PC-9 (cell line): ENCODE measurements around the gene NR4A1. TPM values are rescaled to one million over a fixed set of nuclear protein-coding genes. Genes with fewer than 3 reads are reported as not detected.

Experiments
- BruUV-seq: library from RNA; stranded (reverse); fragments of 400-500 nt; replicated peaks from 2 replicates; lab custom pipeline; 2021; lab: Mats Ljungman, UMichigan
- CTCF ChIA-PET: fragments of 300-600 bp; sonication (Branson Sonifier 250); formaldehyde crosslinking; loops from one replicate; lab custom pipeline; 2022; ENCODE audit warnings: antibody characterized with exemption; lab: Charles Lee
- POLR2A ChIA-PET: fragments of 300-600 bp; sonication (Branson Sonifier 250); formaldehyde crosslinking; loops from one replicate; lab custom pipeline; 2022; ENCODE audit warnings: antibody characterized with exemption; ENCODE audit not compliant: unreplicated experiment; lab: Charles Lee
- DNase-seq, 2 experiments: peaks; one replicate each; pipeline versions ENCODE4 v3.0.0 to v3.0.0-alpha.2; 2015 to 2022; ENCODE audit warnings: mixed read lengths in 1 of 2
- H2AFZ ChIP-seq: fragments of 200-600 bp; sonication (generic); 2 replicates; pipeline ENCODE4 v1.8.1; 2017; ENCODE audit warnings: antibody characterized with exemption
- H3F3A ChIP-seq: fragments of 200-600 bp; sonication (generic); 2 replicates; pipeline ENCODE4 v1.8.1; 2017; ENCODE audit warnings: antibody characterized with exemption, mild to moderate bottlenecking, low read depth; ENCODE audit not compliant: insufficient read depth
- H3K27ac ChIP-seq: fragments of 200-600 bp; sonication (generic); 2 replicates; pipeline ENCODE4 v1.6.1; 2016; ENCODE audit warnings: mixed run types
- H3K27me3 ChIP-seq: fragments of 200-600 bp; sonication (generic); 2 replicates; pipeline ENCODE4 v1.6.1; 2016; ENCODE audit warnings: low read depth, mixed run types; ENCODE audit not compliant: insufficient read depth
- H3K36me3 ChIP-seq: fragments of 200-600 bp; sonication (generic); 2 replicates; pipeline ENCODE4 v1.6.1; 2016; ENCODE audit warnings: low read depth, mixed run types
- H3K4me1 ChIP-seq: fragments of 200-600 bp; sonication (generic); replicated peaks from 2 replicates; pipeline ENCODE4 v1.6.1; 2016; ENCODE audit warnings: mixed run types; ENCODE audit not compliant: insufficient read depth
- H3K4me2 ChIP-seq: fragments of 200-600 bp; sonication (generic); 2 replicates; pipeline ENCODE4 v1.6.1; 2017; ENCODE audit warnings: mixed run types
- H3K4me3 ChIP-seq: fragments of 200-600 bp; sonication (generic); 2 replicates; pipeline ENCODE4 v1.6.1; 2016; ENCODE audit warnings: mixed run types
- H3K79me2 ChIP-seq: fragments of 200-600 bp; sonication (generic); 2 replicates; pipeline ENCODE4 v1.6.1; 2017; ENCODE audit warnings: low read depth, mixed run types
- H3K9me2 ChIP-seq: fragments of 200-600 bp; sonication (generic); 2 replicates; pipeline ENCODE4 v1.8.1; 2017; ENCODE audit warnings: mild to moderate bottlenecking; ENCODE audit not compliant: insufficient read depth
- H3K9me3 ChIP-seq: fragments of 200-600 bp; sonication (generic); 2 replicates; pipeline ENCODE4 v1.8.1; 2016; ENCODE audit warnings: low read depth; ENCODE audit not compliant: insufficient read depth
- H4K20me1 ChIP-seq: fragments of 200-600 bp; sonication (generic); 2 replicates; pipeline ENCODE4 v1.8.1; 2017; ENCODE audit not compliant: insufficient read depth
- EZH2 ChIP-seq: fragments of 200-600 bp; sonication (generic); IDR thresholded peaks from 2 replicates; pipeline ENCODE4 v1.8.0; 2017; ENCODE audit warnings: antibody characterized with exemption, low read depth
- intact Hi-C: fragments of 100-400 bp; cut with micrococcal nuclease; formaldehyde crosslinking; loops from one replicate; pipeline ENCODE4 v1.10.0; 2022; ENCODE audit not compliant: unreplicated experiment
- total RNA-seq: library from RNA; stranded (reverse); gene quantifications from 2 replicates; pipeline ENCODE4 v1.2.3, GENCODE V29; 2021
- TF ChIP-seq, protein P1 (sequence below): fragments of 200-600 bp; sonication (generic); conservative IDR thresholded peaks from 2 replicates; pipeline ENCODE4 v1.6.1; 2017; ENCODE audit warnings: mixed run types, antibody characterized with exemption, mild to moderate bottlenecking, moderate library complexity

The NR4A1 gene
- total RNA-seq, 1 experiment from 2014 or later, result 6.5 TPM

- intact Hi-C loops, result no loop called here
- H3K36me3 ChIP-seq, result no peaks in the 10 kb centered on the region
- no peaks in the 10 kb centered on the region for H3K79me2 ChIP-seq
- no peak overlapping the region for H3K4me3 ChIP-seq
- H3F3A ChIP-seq, result 0 out of 2 replicates have a peak, but pooled peaks cover 4% of the 10 kb centered on the region
- no peaks in the 10 kb centered on the region for H3K9me3 ChIP-seq
- no TSS peak for BruUV-seq
- H3K4me2 ChIP-seq, result no peak overlapping the region
- no peak for TF ChIP-seq EZH2
- TF ChIP-seq, protein P1, sequence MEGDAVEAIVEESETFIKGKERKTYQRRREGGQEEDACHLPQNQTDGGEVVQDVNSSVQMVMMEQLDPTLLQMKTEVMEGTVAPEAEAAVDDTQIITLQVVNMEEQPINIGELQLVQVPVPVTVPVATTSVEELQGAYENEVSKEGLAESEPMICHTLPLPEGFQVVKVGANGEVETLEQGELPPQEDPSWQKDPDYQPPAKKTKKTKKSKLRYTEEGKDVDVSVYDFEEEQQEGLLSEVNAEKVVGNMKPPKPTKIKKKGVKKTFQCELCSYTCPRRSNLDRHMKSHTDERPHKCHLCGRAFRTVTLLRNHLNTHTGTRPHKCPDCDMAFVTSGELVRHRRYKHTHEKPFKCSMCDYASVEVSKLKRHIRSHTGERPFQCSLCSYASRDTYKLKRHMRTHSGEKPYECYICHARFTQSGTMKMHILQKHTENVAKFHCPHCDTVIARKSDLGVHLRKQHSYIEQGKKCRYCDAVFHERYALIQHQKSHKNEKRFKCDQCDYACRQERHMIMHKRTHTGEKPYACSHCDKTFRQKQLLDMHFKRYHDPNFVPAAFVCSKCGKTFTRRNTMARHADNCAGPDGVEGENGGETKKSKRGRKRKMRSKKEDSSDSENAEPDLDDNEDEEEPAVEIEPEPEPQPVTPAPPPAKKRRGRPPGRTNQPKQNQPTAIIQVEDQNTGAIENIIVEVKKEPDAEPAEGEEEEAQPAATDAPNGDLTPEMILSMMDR, result no peak
- CTCF ChIA-PET, result interaction anchor here (0.5 to 0.6 kb wide), 2 partner anchors 94 to 872 kb away, joined by 3 to 5 read pairs; no protein-coding TSS in a partner anchor
- no peak overlapping the region for H2AFZ ChIP-seq
- no peak overlapping the region for H3K27ac ChIP-seq
- H4K20me1 ChIP-seq, result no peaks in the 10 kb centered on the region
- POLR2A ChIA-PET, result no interaction called here
- no peak for DNase-seq
- no peaks in the 10 kb centered on the region for H3K4me1 ChIP-seq
- H3K9me2 ChIP-seq, result no peaks in the 10 kb centered on the region
- H3K27me3 ChIP-seq, result no peaks in the 10 kb centered on the region
These were observed 45.1 kb upstream of the NR4A1 start for GRCh38 chr12:52005903-52006703.

DNA sequence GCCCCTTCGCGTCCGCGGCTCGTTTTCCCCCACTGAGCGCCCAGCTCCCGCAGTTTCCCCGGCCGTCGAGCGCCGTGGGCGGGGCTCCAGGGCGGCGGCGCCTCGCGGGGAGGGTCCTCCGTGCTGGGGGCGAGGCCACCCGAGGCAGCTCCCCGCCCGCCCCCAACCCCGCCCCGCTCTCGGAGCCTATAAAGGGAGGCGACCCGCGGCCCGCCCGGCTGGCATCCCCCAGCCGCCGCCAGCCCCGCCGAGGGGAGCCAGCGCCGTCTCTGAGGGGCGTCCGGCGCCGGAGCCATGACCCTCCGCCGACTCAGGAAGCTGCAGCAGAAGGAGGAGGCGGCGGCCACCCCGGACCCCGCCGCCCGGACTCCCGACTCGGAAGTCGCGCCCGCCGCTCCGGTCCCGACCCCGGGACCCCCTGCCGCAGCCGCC is 44.5 kb upstream of the NR4A1 start, which contains the start of gene TAMALIN:
TSS of gene TAMALIN (plus strand) at position 221 of the 432 bp plus-strand sequence. CDS start at position 295, 74 bp downstream.
- H3K27ac ChIP-seq, result no peak within 1 kb of the TSS
- H2AFZ ChIP-seq, result no peak within 1 kb of the TSS
- no TSS peak for BruUV-seq
- no peak within 1 kb of the TSS for H3K4me2 ChIP-seq
- H3F3A ChIP-seq, result 0 out of 2 replicates have a peak, but pooled peaks cover 4% of the 10 kb centered on the region
- H3K4me3 ChIP-seq, result no peak within 1 kb of the TSS
- H3K79me2 ChIP-seq, result no peaks in the 10 kb centered on the region
- H4K20me1 ChIP-seq, result no peaks in the 10 kb centered on the region
- ChIA-PET CTCF (no interaction called here), POLR2A (no interaction called here)
- intact Hi-C loops, result no loop called here
- no peaks in the 10 kb centered on the region for H3K9me2 ChIP-seq
- H3K4me1 ChIP-seq, result no peaks in the 10 kb centered on the region
- DNase-seq, result no peak
- no peaks in the 10 kb centered on the region for H3K9me3 ChIP-seq
- no peaks in the 10 kb centered on the region for H3K27me3 ChIP-seq
- H3K36me3 ChIP-seq, result no peaks in the 10 kb centered on the region
- TF ChIP-seq, protein P1, result no peak
- TF ChIP-seq EZH2, result no peak

DNA sequence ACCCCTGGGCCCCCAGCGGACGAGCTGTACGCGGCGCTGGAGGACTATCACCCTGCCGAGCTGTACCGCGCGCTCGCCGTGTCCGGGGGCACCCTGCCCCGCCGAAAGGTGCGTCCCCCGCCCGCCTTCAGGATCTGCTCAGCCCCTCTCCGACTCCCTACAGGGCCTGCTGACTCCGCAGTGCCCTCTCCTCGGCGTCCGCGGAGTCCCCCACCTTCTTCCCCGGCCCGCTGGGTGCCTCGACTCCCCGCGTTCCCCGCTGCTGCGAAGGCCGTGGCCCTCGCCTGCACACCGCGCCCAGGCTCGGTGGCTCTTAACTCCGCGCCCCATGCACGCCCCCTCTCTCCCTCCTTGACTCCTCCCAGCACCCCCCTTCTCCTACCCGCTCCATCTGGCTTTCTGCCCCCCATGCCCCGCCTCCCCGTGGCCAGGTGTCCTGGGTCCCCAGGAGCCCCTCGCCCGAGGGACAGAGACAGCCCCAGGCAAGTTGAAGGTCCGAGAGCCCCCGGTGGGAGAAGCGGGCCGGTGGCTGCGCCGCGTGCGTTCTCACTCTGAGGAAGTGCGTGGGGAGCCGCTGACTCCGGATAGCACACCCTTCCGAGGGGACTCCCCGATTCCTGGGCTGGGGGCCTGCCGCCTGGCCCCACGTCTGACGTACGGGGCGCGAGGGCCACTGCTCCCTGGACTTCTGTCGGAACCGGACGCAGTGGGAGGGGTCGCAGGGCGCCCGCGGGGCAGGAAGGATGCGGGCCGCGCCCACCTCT is 43.9 kb upstream of the NR4A1 start:
- H3K4me3 ChIP-seq, result no peak overlapping the region
- POLR2A ChIA-PET, result no interaction called here
- CTCF ChIA-PET, result no interaction called here

More for the DNA sequence above, 43.9 kb upstream of the NR4A1 start:
- Histone ChIP-seq H3K27me3 (no peaks in the 10 kb centered on the region), H3K4me1 (no peaks in the 10 kb centered on the region), H3K36me3 (no peaks in the 10 kb centered on the region), H3K27ac (no peak overlapping the region), H4K20me1 (no peaks in the 10 kb centered on the region), H3K9me3 (no peaks in the 10 kb centered on the region), H3K4me2 (no peak overlapping the region), H3F3A (0 out of 2 replicates have a peak, but pooled peaks cover 4% of the 10 kb centered on the region), H3K9me2 (no peaks in the 10 kb centered on the region), H3K79me2 (no peaks in the 10 kb centered on the region), H2AFZ (no peak overlapping the region)
- BruUV-seq, result no TSS peak
- DNase-seq, result no peak
- no peak for TF ChIP-seq EZH2
- TF ChIP-seq, protein P1, result no peak
- intact Hi-C loops, result no loop called here
